D341Med (cell line): ENCODE results near the gene CCDC13.
A peak's percentile ranks its signal among the peaks of the same experiment; 100 is the strongest.

Source experiments
- DNase-seq: peaks from one replicate; pipeline ENCODE4 v3.0.0; 2012; ENCODE audit warnings: low spot score

The CCDC13 gene

DNA sequence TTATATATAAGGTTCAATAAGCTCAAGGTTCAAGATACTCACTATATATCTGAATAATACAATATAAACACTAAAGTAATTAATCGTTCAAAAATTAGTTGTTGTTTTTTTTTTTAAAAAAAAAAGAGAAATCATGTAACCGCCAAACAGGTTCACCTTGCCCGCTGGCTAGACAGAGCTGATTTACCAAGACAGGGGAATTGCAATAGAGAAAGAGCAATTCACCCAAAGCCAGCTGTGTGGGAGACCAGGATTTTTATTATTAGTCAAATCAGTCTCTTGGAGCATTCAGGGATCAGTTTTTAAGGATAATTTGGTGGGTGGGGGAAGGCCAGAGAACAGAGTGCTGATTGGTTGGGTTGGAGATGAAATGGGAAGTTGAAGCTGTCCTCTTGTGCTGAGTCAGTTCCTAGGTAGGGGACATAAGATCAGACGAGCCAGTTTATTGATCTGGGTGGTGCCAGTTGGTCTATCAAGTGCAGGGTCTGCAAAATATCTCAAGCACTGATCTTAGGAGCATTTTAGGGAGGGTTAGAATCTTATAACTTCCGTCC is 23.4 kb upstream of the CCDC13 start:
- no peak for DNase-seq

DNA sequence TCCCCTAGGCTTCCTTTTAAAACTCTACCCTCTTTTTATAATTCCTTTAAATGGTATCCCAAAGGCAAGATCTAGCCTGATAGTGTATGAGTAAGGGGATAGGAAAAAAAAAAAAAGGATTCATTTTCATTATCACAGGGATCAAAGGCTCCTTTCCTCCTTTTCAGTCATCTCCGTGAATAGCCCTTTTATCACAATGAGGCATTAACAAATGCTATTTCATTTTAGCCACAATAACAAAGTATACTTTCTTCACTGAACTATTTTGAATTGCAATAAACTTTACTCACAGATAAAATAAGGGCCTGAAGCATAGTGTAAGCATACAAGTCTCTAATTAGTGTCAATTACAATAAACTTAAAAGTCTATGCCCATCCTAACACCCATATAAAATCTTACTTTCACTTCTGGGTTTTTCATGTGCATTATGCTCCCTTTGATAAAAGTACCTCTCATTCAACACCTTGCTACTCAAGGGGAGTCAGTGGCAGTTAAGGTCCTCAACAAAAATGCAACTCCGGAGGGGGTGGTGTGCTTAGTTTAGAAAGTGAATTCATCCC is 22.6 kb upstream of the CCDC13 start:
- no peak for DNase-seq

DNA sequence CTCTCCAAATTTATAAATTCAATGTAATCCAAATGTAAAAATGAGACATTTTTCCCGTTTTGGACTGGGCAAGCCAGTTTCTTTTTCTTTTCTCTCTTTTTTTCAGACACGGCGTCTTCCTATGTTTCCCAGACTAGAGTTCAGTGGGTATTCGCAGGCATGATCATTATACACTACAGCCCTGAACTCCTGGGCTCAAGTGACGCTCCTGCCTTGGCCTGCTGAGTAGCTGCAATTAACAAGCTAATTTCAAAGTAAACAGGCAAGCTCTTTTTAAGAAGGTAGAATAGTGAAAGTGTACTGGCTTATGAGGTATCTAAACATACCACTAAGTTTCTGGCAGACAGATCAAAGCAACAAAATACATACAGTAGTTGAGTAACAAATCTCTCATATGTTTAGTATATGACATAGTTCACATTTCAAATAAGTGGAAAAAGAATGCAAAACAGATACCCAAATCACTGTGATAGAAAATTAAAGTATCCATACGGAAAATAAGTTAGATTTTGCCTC is 17.7 kb upstream of the CCDC13 start:
- DNase-seq, result no peak

DNA sequence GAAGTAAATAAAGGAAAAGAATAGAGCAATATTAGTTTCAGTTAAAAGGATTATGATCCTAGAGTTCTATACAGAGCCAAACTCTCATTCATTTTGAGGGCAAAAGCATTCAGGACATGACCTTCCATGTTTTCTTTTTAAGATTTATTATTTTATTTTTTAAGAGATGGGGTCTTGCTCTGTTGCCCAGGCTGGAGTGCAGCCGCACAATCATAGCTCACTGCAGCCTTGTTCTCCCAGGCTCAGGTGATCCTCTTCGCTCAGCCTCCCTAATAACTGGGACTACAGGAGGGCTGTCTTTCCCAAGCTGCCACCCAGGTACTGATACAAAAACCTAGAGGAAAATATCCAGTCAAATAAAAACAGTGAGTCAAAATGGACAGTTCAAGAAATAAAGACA is 13.6 kb upstream of the CCDC13 start:
- DNase-seq, result no peak

DNA sequence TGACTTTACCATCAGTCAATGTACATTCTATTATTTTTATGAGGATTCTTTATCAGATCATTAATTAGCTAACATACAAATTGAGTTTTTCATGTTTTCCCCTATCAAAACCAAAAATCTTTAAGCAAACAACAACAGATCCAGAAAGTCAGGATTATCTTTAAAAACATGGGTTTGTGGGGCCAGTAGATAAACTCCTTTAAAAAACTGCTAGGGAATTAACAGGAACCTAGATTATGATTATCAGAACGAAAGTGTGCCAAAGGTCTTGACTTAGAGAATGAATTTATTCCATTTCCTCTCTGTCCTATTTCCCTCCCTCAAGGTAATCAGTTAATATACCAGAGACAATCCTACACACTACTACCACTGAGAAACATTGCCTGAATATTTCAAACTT is 13.2 kb upstream of the CCDC13 start:
- DNase-seq, result no peak

DNA sequence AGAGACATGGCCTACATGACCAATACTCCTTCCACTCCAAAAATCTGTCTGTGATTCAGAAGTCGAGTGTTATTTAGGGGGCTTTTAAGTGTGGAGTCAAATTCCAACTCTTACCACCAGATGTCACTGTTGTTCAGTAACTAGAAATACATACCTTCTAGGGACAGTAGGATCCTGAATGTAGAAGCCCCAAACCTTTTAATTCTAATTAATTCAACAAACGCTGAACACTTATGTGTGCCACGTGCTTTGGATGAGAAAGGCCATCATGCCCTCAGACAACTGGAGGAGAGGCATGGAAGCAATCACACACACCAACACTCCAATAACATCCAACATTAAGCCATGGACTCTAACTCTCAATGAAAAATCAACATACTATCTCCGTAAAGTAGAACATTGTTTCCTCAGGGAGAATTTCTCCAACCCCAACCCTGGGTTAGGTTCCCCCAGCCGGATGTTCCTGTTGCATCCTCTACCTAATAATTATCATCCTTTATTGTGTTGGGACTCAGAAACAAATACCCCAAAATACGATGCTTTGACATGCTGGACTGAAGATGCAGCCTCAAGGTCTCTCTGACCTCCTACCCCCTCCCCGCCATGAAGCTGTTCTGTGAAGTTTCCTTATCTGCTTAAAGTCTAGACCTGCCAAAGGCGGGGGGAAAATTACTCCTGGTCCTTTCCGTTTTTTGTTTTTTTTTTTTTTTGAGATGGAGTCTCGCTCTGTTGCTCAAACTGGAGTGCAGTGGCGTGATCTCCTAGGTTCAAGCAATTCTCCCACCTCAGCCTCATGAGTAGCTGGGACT is 8.0 kb upstream of the CCDC13 start:
- DNase-seq, result peak; percentile 63

DNA sequence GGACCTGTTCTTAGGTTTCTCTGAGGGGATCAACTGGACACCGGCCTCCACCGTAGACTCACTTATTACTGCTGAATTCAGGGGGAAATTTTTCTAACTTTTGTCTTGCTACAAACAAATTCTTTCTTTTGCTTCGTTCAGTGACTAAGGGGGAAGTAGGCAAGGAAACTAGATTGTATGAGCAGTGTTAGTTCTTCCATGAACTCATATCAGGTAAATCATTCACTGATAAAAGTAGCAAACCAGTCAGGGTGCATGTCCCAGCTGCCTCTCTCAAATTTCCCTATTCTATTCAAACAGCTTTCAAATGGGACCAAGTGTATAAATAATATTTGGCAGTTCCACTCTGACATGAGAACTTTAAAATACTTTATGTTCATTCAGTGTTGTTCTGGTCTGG is 7.3 kb upstream of the CCDC13 start:
- no peak for DNase-seq

DNA sequence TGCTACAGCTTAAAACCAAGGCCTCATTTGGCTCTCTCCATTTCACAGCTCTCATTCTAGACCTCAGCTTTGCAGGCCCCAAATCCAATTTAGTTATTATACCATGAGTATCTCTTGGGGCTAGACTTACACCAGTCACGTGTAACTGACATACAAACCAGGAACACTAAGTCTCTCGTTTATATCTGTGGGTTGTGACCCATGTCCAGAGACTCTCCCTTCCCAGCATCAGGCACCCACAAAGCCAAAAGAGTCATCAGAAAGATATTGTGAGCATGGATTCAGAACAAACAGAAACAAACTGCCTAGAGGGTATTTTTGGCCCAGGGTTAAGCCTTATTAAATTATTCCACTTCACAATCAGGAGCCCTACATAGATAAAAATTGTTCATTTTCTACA is 5.6 kb upstream of the CCDC13 start:
- no peak for DNase-seq

DNA sequence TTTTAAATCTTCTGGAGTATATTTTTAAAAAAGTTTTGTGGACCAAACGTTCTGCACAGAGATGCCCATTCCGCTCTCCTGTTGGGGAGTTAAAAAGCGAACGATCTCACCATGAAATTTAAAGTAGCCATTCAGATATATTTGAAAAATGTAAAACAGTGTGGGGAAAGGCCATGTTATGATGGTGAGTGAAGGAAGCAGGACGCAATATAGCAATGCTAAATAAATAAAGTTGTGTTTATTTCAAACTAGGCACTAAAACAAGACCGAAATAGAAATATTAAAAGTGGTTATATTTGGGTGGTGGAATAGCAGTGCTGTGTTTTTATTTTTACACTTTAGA is 327 bp upstream of the CCDC13 start:
- DNase-seq, result no peak

DNA sequence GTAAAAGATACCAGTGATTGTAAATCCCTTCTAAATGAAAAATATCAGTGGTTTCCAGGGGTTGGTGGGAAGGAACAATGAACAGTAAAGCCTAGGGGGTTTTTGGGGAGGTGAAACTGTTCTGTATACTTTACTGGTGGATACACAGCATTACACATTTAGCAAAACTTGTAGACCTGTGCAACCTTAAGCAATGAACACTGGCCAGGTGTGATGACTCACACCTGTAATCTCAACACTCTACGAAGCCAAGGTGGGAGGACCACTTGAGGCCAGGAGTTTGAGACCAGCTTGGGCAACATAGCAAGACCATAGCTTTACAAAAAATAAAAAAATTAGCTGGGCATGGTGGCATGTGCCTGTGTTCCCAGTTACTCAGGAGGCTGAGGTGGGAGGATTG is 1.8 kb downstream of the CCDC13 start:
- no peak for DNase-seq

DNA sequence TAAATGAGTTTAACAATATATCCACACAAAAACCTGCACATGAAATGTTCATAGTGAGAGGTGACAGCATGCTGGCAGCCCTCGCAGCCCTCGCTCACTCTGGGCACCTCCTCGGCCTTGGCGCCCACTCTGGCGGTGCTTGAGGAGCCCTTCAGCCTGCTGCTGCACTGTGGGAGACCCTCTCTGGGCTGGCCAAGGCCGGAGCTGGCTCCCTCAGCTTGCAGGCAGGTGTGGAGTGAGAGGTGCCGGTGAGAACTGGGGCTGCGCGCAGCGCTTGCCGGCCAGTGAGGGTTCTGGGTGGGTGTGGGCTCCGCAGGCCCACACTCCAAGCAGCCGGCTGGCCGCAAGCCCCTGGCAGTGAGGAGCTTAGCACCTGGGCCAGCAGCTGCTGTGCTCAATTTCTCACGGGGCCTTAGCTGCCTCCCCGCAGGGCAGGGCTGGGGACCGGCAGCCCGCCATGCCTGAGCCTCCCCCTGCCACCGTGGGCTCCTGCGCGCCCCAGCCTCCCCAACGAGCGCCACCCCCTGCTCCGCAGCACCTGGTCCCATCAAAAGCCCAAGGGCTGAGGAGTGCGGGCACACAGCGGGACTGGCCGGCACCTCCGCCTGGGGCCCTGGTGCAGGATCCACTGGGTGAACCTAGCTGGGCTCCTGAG is 3.4 kb downstream of the CCDC13 start:
- DNase-seq, result no peak

DNA sequence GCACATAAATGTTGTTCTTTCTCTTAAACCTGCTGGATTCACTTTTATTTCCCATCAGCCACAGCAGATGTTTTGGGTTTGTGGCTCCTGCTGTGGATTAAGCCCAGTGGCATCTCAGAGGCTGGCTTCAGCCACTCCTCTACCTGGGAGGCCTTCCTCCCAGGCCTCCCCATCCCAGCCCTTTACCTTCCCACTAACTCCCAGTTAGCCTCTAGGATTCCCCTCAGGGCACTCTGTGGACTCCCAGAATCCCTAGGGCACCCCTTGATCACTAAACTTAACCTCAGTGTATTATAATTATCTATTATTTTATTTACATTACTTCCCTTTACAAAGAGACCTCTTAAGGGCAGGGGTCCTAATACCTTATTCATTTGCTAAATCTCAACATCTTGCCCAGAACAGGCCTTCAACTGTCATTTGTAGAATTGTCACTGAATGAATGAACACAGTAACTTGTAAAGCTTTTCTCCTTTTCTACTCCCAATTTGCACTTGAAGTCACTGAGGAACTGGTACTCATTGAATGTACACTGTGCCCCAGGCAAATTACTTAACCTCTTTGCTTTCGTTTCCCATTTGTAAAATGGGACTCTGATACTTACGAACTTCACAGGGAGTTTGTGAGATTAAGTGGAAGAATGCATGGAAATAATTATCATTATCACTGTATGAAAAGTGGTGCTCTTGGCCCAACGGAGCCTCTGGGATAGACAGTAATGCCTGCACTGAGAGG is 8.3 kb downstream of the CCDC13 start:
- no peak for DNase-seq

DNA sequence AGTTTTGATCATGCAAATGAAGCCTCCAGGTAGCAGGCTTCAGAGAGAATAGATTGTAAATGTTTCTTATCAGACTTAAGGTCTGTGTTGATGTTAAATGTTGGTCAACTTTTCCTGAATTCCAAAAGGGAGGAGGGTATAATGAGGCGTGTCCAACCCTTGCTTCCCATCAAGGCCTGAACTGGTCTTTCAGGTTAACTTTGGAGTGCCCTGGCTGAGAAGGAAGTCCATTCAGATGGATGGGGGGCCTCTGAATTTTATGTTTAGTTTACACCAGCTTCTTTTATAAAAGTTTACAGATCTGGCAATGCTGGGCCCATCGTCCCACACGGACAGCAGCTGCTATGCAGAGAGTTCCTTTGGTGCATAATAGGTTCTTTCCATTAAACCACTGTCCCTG is 8.9 kb downstream of the CCDC13 start:
- no peak for DNase-seq

DNA sequence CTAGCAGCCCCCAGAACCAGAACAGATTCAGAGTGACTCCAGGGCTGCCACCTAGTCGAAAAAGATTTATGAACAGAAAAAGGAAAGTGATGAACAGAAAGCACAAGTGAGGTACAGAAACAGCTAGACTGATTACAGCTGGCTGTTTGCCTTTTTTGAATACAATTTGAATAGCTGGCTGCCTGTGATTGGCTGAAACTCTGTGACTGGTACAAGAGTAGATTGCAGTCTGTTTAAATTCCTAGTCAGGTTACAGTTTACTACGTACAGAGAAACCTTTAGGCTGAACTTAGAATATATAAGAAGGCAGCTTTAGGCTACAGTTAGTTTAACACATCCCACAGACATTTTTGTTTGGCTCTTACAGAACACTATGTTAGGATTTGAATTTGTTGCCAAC is 10.0 kb downstream of the CCDC13 start:
- DNase-seq, result no peak

DNA sequence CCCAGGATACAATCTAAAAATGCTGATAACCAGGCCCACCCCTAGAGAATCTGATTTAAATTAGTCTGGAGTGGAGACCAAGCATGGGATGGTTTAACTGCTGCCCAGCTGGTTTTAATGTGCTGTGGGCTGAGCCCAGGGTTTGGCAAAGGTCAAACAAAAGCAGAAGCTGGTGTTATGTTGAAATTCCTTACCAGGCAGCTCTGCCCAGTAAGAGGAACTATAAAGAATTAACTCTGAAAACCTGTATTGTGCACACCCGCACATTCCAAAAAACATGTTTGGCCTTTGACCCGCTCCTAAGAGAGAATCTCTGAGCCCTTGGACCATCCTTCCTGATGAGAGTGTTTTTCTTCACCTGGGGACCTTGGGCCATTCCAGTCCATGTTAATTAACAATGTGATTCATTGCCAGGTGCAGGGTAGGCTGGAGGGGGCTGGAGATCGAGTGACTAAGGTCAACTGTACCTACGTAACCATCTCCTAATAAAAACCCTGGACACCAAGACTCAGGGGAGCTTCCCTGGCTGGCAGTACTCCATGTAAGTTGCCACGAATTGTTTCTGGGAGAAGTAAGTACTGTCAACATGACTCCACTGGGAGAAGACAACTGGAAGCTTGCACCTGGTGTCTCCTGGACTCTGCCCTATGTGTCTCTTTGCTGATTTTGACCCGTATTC is 10.9 kb downstream of the CCDC13 start:
- no peak for DNase-seq

DNA sequence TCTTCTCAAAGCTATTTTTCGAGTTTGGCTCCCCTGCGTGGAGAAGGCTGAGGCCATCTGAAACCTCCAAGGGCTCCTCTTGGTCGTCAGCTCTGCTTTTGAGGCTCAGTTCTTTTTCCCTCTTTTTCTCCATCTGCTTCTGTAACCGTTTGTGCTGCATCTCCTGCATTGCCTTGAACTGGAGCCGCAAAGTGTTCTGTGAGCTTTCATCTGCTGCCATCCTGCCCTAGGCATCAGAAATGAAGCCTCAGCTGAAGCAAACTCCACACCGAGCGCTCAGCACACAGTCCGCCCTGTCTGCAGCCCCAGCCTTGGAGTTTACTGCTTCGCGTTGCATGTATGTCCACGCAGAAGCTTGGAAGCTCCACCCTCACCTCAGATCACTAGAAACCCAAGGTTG is 14.9 kb downstream of the CCDC13 start:
- DNase-seq, result peak; percentile 9

DNA sequence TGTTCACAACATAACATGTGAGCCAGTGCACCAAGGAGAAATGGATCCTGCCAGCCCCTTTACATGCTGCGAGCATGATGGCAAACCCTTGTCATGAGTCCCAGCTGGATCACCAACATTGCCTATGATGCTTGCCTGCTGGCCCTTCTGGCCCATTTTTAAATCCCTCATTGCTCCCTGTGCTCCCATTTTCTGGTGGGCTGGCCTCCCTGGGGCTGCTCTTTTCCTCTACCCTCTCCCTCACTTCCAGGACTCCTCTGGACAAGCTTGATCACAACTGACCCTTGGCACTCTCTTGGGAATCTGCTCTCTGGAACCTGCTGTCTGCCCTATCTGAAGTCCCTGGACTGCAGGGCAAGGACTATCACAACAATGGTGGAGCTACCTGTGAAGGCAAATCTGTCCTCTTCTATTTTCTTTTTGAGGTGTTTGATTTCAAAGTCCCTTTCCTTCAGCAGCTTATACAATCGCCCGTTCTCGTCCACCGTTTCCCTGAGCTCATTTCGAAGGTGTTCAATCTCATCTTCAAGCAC is 16.3 kb downstream of the CCDC13 start:
- DNase-seq, result peak; percentile 4

DNA sequence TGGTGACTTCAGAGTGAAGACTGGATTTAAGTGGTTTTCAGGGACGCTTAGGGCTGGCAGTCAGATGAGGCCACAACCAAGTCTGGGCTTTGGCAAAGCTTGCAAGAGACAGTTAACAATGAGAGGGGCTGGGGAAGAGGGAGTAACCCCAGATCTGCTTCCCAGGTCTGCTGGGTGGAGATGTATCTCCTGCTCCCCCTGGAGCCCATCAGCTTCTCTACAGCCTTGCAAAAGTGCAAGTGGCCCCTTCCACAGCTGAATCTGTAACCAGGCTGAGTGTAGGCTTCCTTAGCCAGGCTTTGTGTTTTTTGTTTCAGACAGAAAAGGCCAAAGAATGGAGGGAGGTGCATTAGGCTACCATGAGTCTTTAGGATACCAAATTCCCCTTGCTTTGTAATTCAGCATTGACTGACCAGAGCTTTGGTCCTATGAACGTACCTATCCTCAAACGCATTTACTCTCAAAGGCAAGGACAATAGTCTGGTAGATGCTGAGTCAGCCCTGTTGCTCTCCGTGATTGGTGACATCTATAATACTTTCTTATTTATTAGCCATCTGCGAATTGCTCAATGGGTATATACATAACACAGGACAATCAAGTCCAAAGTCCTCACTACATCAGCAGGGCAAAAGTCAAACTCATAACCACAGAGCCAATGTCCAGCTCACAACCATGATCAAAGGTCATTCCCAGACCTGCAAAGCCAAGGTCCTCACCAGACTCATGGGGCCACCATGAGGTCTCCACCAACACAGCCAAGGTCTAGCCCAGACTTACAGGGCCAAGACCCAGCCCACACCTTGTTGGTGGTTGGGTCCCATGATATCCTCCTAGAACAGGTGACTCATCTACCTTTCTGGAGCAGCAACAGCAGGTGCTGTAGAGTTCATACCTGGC is 17.1 kb downstream of the CCDC13 start:
- peak; percentile 79 for DNase-seq

DNA sequence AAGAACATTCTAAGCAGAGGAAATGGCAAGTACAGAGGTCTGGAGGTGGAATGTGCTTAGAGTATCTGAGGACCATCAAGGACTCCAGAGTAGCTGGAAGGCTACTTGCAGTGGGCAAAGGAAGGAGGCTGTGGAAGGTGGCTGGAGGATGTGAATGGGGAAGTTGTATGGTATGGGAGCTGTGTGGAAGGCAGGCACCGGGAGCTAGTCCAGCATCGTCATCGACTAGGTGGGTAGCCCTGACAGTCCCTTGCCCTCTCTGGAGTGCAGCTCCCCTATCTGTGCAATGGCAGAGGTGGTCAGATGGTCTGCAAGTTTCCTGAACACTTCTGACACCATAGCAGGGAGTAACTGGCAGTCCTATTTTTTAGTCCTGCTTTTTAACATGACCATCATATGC is 19.3 kb downstream of the CCDC13 start:
- no peak for DNase-seq

DNA sequence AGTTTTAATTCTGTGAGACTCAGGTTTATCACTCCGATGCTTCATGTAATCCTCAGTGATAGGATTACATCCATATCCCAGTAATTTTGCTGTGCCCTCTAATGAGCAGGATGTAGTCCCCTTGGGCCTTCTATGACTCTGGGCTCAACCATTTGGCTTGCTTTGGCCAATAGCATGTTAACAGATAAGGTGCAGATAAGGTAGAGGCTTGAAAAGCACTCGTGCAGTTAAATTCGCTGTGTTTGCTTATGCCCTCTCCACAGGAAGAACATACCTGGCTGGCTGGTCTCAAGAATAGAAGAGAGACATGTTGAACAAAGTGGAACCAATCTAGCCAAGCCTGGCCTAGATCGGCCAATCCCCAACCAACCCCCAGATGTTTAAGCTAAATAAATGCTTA is 20.1 kb downstream of the CCDC13 start:
- DNase-seq, result peak; percentile 49

DNA sequence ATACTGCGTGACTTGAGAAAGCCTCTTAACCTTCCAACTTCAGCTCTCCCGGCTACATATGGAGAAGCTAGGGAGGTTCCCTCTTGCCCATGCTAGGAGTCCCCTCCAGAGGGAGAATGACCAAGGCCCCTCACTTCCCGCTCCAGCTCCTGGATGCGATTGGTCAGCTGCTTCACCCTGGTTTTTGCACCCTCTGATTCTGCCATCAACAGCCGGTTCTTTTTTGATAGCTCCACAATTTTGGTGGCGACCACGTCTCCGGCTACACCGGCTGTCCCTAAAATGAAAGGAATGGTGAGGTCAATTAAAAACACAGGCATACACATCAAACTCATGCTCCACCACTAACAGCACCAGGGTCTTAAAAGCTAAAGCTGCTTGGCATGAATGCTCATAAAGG is 20.6 kb downstream of the CCDC13 start:
- no peak for DNase-seq
